ENCODE results near the gene PRKG1.

DNA sequence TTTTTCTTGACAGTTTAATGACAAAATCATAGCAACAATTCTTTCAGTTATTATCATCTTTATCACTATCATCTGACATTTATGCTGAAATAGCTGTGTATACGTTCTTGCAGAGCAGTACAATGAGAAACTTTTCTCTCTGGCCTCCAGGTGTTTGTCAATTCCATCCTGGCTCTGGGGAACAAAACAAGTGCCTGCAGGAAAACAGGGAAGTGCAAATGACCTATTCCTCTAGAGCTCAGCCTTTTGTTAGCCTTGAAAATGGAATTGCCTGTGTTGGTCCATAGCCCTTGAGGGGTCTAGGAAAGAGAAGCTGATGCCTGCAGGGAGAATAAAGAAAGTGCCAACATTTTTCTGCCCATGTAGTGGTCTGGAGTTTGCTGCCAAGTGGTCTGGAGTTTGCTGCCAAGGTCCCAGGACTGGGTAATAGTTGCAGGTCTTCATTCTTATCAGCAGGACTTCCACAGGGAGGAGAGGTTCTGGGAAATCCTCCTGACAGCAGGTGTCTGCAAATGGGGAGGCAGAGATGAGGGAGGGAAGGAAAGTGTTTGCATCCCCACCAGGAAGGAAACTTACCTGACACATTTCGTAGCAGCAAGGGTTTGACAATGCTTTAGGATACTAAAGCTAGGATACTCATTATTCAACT is 635.2 kb downstream of the PRKG1 start:
- no peak for TF ChIP-seq POLR2AphosphoS5 (IDR thresholded peaks at IDR 0.05; ENCODE audit: insufficient read depth in 1 of 2, low read depth in 1 of 2)
- TF ChIP-seq, protein P1, sequence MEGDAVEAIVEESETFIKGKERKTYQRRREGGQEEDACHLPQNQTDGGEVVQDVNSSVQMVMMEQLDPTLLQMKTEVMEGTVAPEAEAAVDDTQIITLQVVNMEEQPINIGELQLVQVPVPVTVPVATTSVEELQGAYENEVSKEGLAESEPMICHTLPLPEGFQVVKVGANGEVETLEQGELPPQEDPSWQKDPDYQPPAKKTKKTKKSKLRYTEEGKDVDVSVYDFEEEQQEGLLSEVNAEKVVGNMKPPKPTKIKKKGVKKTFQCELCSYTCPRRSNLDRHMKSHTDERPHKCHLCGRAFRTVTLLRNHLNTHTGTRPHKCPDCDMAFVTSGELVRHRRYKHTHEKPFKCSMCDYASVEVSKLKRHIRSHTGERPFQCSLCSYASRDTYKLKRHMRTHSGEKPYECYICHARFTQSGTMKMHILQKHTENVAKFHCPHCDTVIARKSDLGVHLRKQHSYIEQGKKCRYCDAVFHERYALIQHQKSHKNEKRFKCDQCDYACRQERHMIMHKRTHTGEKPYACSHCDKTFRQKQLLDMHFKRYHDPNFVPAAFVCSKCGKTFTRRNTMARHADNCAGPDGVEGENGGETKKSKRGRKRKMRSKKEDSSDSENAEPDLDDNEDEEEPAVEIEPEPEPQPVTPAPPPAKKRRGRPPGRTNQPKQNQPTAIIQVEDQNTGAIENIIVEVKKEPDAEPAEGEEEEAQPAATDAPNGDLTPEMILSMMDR (IDR thresholded peaks at IDR 0.05), result no peak
